Measurements from ENCODE around the gene CYB5B. TPM values are rescaled to one million over a fixed set of nuclear protein-coding genes. Genes with fewer than 3 reads are reported as not detected.

The CYB5B gene
- total and polyA plus RNA-seq, 2 donors (not counting 3 experiments of a cell fraction or from before 2014, with no cell fraction given): 175 to 176 TPM

DNA sequence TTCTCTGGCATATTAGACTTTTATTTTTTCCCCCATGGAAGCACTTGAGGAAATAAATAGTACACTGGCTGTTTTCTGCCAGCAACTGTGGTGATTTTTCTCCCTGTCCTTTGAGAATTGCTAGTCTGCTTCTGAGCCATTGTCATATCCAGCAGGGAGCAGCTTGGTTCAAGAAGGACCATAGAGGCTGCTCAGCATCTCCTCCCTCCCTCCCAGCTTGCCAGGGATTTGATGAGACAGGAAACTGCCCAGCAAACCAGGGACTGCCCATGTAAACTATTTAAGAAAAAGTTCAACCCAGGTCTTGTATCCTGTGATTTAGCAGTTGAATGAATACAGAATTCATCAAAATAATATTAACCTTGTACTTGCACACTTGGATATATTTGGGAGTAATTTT lies 39.5 kb downstream of the CYB5B start:
- H3K4me3 ChIP-seq (replicated peaks in 1 of 3; ENCODE audit: insufficient read depth in 1 of 3, low read depth in 1 of 3, low read length in 3 of 3): no peak overlapping the region
- ChIA-PET POLR2A (no interaction called here), CTCF (interaction anchor here (2.6 to 4.3 kb wide), 2 partner anchors 13 to 67 kb away, joined by 10 to 57 read pairs; no protein-coding TSS in a partner anchor)
- no peaks in the 10 kb centered on the region for H3K9me1 ChIP-seq (replicated peaks; ENCODE audit: control insufficient read depth, extremely low read depth, insufficient read depth, low read length)
- DNase-seq (ENCODE audit: low read depth, low spot score): no peak
- FAIRE-seq: no peak
- peaks cover 6 to 7% of the 10 kb centered on the region in 2 experiments for H3K36me3 ChIP-seq (ENCODE audit: control insufficient read depth in 2 of 2, extremely low read depth in 1 of 2, insufficient read depth in 2 of 2, low read length in 2 of 2)
- H3K27ac ChIP-seq (ENCODE audit: insufficient read depth, low read depth, low read length): no peak overlapping the region
- H3K9ac ChIP-seq (replicated peaks; ENCODE audit: extremely low read depth, insufficient read depth, low read length): no peak overlapping the region
- TF ChIP-seq JUN (IDR thresholded peaks at IDR 0.05; ENCODE audit: borderline replicate concordance, insufficient read depth, insufficient read length, low read depth) (no peak), POLR2A (IDR thresholded peaks at IDR 0.05; ENCODE audit: low read depth, low read length) (no peak), POLR2AphosphoS5 (IDR thresholded peaks at IDR 0.05; ENCODE audit: insufficient read depth, low read depth, low read length) (no peak), FOS (IDR thresholded peaks at IDR 0.05; ENCODE audit: borderline replicate concordance, insufficient read depth, low read length) (no peak), GATA2 (IDR thresholded peaks at IDR 0.05; ENCODE audit: insufficient read depth, insufficient read length, low read depth, low read length) (no peak), MAX (IDR thresholded peaks at IDR 0.05; ENCODE audit: insufficient read depth, insufficient read length) (no peak), MYC (IDR thresholded peaks at IDR 0.05; ENCODE audit: low read depth, low read length) (no peak)
- TF ChIP-seq, protein P1, sequence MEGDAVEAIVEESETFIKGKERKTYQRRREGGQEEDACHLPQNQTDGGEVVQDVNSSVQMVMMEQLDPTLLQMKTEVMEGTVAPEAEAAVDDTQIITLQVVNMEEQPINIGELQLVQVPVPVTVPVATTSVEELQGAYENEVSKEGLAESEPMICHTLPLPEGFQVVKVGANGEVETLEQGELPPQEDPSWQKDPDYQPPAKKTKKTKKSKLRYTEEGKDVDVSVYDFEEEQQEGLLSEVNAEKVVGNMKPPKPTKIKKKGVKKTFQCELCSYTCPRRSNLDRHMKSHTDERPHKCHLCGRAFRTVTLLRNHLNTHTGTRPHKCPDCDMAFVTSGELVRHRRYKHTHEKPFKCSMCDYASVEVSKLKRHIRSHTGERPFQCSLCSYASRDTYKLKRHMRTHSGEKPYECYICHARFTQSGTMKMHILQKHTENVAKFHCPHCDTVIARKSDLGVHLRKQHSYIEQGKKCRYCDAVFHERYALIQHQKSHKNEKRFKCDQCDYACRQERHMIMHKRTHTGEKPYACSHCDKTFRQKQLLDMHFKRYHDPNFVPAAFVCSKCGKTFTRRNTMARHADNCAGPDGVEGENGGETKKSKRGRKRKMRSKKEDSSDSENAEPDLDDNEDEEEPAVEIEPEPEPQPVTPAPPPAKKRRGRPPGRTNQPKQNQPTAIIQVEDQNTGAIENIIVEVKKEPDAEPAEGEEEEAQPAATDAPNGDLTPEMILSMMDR (IDR thresholded peaks at IDR 0.05; ENCODE audit: extremely low read depth in 1 of 2, insufficient read depth in 1 of 2, low read depth in 1 of 2, low read length in 2 of 2): no peak
- no peaks in the 10 kb centered on the region for H3K27me3 ChIP-seq (ENCODE audit: control insufficient read depth in 2 of 2, insufficient read depth in 2 of 2, low read length in 2 of 2)
- peaks cover 25% of the 10 kb centered on the region for H3K4me1 ChIP-seq (ENCODE audit: control insufficient read depth, extremely low read depth, insufficient read depth, low read length)
- H3K79me2 ChIP-seq (ENCODE audit: control insufficient read depth, insufficient read depth, low read length): no peaks in the 10 kb centered on the region
- no peaks in the 10 kb centered on the region for H4K20me1 ChIP-seq (replicated peaks; ENCODE audit: control insufficient read depth, extremely low read depth, insufficient read depth, low read length)
- dilution Hi-C loops (cut with MboI; ENCODE audit: extremely low pct_ligation_motif_present, low sequenced_read_pairs): no loop called here
- H3K9me3 ChIP-seq (replicated peaks; ENCODE audit: control insufficient read depth, insufficient read depth, low read length): no peaks in the 10 kb centered on the region
- intact Hi-C loops (cut with micrococcal nuclease): no loop called here
- BruUV-seq (replicated peaks): no TSS peak
- H3K4me2 ChIP-seq (ENCODE audit: insufficient read depth, low read length): no peak overlapping the region
- H2AFZ ChIP-seq (ENCODE audit: low read depth, low read length): no peak overlapping the region

Data from endothelial cell of umbilical vein (primary cell).